Activated CD4-positive, alpha-beta T cell treated with anti-CD3 and anti-CD28 coated beads, Interleukin-2, amount 50 U/mL, for 4 hours (primary cell): ENCODE results near the gene KIF4B.
"Not testable (repeated sequence)": the region's sequence is repeated elsewhere in the genome, so short reads cannot be mapped to it uniquely, and the experiment has no call there.

Source experiments
- DNase-seq, 2 experiments: peaks; one replicate each; pipeline ENCODE4 v3.0.0-alpha.2; 2020

The KIF4B gene, protein sequence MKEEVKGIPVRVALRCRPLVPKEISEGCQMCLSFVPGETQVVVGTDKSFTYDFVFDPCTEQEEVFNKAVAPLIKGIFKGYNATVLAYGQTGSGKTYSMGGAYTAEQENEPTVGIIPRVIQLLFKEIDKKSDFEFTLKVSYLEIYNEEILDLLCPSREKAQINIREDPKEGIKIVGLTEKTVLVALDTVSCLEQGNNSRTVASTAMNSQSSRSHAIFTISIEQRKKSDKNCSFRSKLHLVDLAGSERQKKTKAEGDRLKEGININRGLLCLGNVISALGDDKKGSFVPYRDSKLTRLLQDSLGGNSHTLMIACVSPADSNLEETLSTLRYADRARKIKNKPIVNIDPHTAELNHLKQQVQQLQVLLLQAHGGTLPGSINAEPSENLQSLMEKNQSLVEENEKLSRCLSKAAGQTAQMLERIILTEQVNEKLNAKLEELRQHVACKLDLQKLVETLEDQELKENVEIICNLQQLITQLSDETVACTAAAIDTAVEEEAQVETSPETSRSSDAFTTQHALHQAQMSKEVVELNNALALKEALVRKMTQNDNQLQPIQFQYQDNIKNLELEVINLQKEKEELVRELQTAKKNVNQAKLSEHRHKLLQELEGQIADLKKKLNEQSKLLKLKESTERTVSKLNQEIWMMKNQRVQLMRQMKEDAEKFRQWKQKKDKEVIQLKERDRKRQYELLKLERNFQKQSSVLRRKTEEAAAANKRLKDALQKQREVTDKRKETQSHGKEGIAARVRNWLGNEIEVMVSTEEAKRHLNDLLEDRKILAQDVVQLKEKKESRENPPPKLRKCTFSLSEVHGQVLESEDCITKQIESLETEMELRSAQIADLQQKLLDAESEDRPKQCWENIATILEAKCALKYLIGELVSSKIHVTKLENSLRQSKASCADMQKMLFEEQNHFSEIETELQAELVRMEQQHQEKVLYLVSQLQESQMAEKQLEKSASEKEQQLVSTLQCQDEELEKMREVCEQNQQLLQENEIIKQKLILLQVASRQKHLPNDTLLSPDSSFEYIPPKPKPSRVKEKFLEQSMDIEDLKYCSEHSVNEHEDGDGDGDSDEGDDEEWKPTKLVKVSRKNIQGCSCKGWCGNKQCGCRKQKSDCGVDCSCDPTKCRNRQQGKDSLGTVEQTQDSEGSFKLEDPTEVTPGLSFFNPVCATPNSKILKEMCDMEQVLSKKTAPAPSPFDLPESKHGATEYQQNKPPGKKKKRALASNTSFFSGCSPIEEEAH

GRCh38 chr5:155013526-155013925 lies at the start of gene KIF4B:
Gene KIF4B, plus strand, starts transcription at chr5:155013755. Its CDS starts 105 bp downstream, at chr5:155013860.
- DNase-seq = no peak

DNA sequence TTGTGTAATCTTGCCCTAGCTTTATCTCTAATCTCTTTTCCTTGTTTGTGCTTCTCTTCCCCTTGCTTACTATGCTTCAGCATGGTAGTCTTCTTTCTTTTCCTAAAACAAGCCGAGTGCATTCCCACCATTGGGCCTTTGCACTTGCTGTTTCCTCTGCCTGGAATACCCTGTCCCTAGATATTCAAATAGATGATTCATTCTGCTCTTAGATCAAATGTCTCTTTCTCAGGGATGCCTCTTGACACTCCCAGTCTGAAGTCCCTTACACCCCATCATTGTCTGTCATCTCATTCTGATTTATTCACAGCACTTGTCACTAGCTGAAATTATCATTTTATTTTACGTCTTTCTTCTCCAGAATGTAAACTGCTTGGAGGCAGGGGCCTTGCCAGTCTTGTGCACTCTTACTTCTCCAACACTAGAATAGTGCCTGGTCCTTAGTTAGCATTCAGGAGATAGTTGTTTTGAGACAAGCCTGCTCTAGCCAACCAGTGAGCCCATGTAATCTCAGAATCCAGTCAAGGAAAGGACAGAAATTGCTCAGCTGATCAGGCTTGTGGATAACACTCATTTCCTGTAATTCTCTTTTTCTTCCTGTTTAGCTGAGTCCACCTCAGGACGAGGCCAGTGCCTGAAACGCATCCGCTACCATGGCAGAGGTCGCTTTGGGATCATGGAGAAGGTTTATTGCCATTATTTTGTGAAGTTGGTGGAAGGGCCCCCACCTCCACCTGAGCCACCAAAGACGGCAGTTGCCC lies 47.3 kb upstream of the KIF4B start:
- no peak for DNase-seq

GRCh38 chr5:154966874-154967273 lies 46.7 kb upstream of the KIF4B start:
- no peak for DNase-seq

- no peak for DNase-seq
Observed at GRCh38 chr5:154967421-154968024, 46.0 kb upstream of the KIF4B start.

GRCh38 chr5:154968953-154969352 lies 44.6 kb upstream of the KIF4B start:
- no peak for DNase-seq

GRCh38 chr5:154970759-154971158 lies 42.8 kb upstream of the KIF4B start:
- DNase-seq = no peak

DNA sequence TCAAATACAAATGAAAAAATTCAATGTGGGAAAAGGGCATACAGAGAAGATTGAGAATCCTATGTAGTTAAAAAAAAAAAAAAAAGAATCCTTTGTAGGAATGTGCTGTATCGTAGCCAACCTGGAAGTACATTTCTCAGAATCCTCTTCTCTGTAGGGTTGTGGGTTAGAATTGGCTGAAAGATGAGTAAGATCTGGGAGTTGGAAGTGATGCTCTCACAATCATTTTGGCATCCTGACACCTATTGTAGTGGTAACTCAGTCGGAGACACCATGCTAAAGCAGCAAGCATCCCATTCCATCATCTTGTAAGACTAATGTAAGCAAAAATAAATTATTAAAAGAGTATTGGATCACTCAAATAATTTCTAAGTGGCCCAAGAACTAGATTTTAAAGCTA lies 42.1 kb upstream of the KIF4B start:
- DNase-seq = no peak

- no peak for DNase-seq
Observed at GRCh38 chr5:154972476-154973080, 41.0 kb upstream of the KIF4B start.

GRCh38 chr5:154976082-154976481 lies 37.5 kb upstream of the KIF4B start:
- not testable (repeated sequence) for DNase-seq

DNA sequence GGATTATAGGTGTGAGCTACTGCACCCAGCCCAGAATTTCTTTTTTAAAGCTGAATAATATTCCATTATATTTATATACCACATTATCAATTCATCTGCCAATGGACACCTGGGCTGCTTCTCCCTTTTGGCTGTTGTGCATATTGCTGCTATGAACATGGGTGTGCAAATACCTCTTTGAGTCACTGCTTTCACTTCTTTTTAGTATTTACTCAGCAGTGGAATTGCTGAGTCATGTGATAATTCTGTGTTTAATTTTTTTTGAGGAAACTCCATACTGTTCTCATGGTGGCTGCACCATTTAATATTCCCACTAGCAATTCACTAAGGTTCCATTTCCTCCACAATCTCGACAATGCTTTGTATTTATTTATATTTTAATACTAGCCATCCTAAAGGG lies 36.1 kb upstream of the KIF4B start:
- no peak for DNase-seq

DNA sequence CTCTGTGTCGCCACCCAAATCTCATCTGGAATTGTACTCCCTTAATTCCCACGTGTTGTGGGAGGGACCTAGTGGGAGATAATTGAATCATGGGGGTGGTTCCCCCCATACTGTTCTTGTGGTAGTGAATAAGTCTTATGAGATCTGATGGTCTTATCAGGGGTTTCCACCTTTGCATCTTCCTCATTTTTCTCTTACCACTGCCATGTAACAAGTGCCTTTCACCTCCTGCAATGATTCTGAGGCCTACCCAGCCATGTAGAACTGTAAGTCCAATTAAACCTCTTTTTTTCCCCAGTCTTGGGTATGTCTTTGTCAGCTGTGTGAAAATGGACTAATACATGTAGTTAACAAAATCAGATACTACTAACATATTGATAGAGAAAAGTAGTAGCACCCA lies 35.3 kb upstream of the KIF4B start:
- DNase-seq = not testable (repeated sequence)

- DNase-seq = no peak
Observed at GRCh38 chr5:154984946-154985516, 28.5 kb upstream of the KIF4B start.

DNA sequence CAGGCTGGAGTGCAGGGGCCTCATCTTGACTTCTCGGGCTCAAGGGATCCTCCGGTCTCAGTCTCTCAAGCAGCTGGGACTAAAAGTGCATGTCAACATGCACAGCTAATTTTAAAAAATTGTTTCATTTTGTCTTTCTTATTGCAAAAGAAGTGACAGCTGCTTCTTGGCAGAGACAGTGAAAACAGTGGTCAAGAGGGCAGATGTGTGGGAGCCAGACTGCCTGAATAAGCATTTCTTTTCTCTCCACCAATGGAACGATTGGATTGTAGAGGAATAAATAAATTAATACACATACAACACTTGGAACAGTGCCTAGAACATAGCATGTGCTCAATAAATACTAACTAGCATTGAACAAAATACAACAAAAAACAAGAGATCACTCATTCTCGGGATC lies 27.4 kb upstream of the KIF4B start:
- DNase-seq = no peak

GRCh38 chr5:154989626-154990025 lies 23.9 kb upstream of the KIF4B start:
- DNase-seq = no peak

- no peak for DNase-seq
Observed at GRCh38 chr5:154993461-154993860, 20.1 kb upstream of the KIF4B start.

GRCh38 chr5:154995679-154996078 lies 17.9 kb upstream of the KIF4B start:
- no peak for DNase-seq

DNA sequence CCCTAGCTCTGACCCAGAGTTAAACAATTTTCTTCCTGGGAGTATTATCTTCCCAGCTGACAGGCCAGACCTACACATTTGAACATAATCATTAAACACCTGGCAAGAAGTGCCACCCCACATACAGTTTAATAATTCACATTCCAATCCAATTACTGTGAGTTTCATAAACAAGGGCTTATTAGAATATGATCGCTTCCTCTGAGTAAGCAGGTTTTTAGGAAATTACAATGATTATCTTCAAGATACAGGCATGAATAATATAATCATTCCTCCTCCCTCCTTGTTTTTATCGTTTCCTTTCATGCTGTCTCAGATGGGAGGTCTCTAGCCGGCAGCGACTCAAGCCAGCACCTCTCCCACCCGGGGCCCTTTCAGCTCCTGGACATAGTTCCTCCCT lies 15.8 kb upstream of the KIF4B start:
- no peak for DNase-seq

DNA sequence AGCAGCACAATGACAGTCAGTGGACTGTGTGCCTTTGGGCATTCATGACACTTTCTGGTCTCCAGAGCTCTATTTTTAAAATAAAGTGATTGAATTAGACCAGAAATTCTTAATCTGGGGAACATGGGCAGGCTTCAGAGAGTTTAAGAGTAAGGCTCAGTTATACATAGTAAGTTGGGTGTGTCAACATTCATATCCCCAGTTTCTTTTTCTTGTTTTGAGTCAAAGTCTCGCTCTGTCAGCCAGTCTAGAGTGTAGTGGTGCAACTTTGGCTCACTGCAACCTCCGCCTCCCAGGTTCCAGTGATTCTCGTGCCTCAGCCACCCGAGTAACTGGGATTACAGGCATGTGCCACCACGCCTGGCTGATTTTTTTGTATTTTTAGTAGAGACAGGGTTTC lies 13.7 kb upstream of the KIF4B start:
- DNase-seq = no peak

GRCh38 chr5:155001523-155001922 lies 12.0 kb upstream of the KIF4B start:
- no peak for DNase-seq

- DNase-seq = not testable (repeated sequence)
Observed at GRCh38 chr5:155002722-155003121, 10.8 kb upstream of the KIF4B start.

DNA sequence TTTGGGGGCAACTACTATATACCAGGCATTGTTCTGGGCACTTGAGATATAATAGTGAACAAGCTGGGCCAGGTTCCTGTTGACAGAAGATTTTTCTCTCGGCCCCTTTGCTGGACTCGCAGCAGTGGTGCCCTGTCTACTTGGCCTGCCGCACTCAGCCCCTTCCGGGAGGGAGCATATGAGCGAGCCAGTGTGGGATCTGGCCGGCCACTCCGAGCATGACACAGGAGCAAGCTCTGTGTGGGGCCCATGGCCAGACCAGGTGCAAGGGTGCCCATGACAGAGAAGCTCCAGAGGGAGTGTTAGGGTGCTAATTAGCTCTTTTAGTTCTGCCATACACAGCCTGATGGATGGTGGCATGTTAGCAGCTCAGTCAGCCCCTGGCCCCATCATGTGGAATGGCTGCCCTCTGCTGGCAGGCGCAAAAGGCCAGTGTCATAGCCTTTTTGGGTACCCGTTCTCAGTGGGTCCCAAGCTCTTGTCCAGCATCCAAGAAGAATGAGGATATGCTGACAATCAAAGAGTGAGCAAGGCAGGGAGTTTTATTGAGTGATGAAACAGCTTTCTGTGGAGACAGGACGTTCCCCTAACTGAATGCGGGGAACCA lies 9.3 kb upstream of the KIF4B start:
- DNase-seq = no peak
